Activated T-helper 1 cell treated with anti-CD3 and anti-CD28 coated beads, Interleukin-12 subunit alpha, Interleukin-12 subunit beta, Interleukin-2, Interleukin-4 antibody, amounts not matched to agents 30 ng/mL and 10 ng/mL and 1 ng/mL, durations not matched to agents 14 hours and 24 hours and 36 hours (primary cell): Measurements from ENCODE around the gene C5orf15. TPM values are rescaled to one million over a fixed set of nuclear protein-coding genes. Genes with fewer than 3 reads are reported as not detected.

Experiments used
- DNase-seq: peaks from one replicate; pipeline ENCODE4 v3.0.0; 2021; ENCODE audit warnings: low spot score
- H3K27ac Mint-ChIP-seq: one replicate; pipeline ENCODE4 v1.8.0; 2021; ENCODE audit warnings: mild to moderate bottlenecking, mixed read lengths
- H3K27me3 Mint-ChIP-seq: one replicate; pipeline ENCODE4 v1.8.0; 2022; ENCODE audit warnings: mild to moderate bottlenecking, moderate library complexity, mixed read lengths; ENCODE audit not compliant: insufficient read depth
- H3K36me3 Mint-ChIP-seq: one replicate; pipeline ENCODE4 v1.8.0; 2021; ENCODE audit warnings: low read depth, mixed read lengths
- H3K4me1 Mint-ChIP-seq: one replicate; pipeline ENCODE4 v1.8.0; 2021; ENCODE audit warnings: low read depth, mixed read lengths
- H3K4me3 Mint-ChIP-seq: one replicate; pipeline ENCODE4 v1.8.0; 2021; ENCODE audit warnings: mild to moderate bottlenecking, moderate library complexity, mixed read lengths
- H3K9me3 Mint-ChIP-seq: one replicate; pipeline ENCODE4 v1.8.0; 2021; ENCODE audit warnings: mixed read lengths
- intact Hi-C: fragments of 100-400 bp; cut with micrococcal nuclease; formaldehyde crosslinking; loops from one replicate; pipeline ENCODE4 v1.15.1; 2024
- total RNA-seq: library from RNA; stranded (reverse); gene quantifications from 2 replicates; pipeline ENCODE4 v1.2.3, GENCODE V29; 2022

C5orf15 gene
- total RNA-seq, 1 donor from 2014 or later: 50.0 TPM

GRCh38 chr5:133918731-133919130 lies 49.7 kb downstream of the C5orf15 start:
- no peaks in the 10 kb centered on the region for H3K9me3 Mint-ChIP-seq
- no peaks in the 10 kb centered on the region for H3K36me3 Mint-ChIP-seq
- DNase-seq: no peak
- peaks cover 2% of the 10 kb centered on the region for H3K27me3 Mint-ChIP-seq
- H3K4me3 Mint-ChIP-seq: no peak overlapping the region
- H3K4me1 Mint-ChIP-seq: peaks cover 21% of the 10 kb centered on the region
- intact Hi-C loops: loop anchor here (1.0 kb wide), 1 partner anchor 12 kb away; no protein-coding TSS in a partner anchor
- no peak overlapping the region for H3K27ac Mint-ChIP-seq

- Mint-ChIP-seq H3K9me3 (no peaks in the 10 kb centered on the region), H3K27ac (no peak overlapping the region), H3K4me1 (peaks cover 21% of the 10 kb centered on the region), H3K4me3 (no peak overlapping the region), H3K27me3 (peaks cover 2% of the 10 kb centered on the region), H3K36me3 (no peaks in the 10 kb centered on the region)
- intact Hi-C loops: no loop called here
- no peak for DNase-seq
Measured at GRCh38 chr5:133918316-133918715, 50.1 kb downstream of the C5orf15 start.

- Mint-ChIP-seq H3K27ac (no peak overlapping the region), H3K36me3 (no peaks in the 10 kb centered on the region), H3K4me1 (peaks cover 21% of the 10 kb centered on the region), H3K27me3 (peaks cover 2% of the 10 kb centered on the region), H3K9me3 (no peaks in the 10 kb centered on the region), H3K4me3 (no peak overlapping the region)
- intact Hi-C loops: no loop called here
- no peak for DNase-seq
Measured at GRCh38 chr5:133917785-133918184, 50.6 kb downstream of the C5orf15 start.

DNA sequence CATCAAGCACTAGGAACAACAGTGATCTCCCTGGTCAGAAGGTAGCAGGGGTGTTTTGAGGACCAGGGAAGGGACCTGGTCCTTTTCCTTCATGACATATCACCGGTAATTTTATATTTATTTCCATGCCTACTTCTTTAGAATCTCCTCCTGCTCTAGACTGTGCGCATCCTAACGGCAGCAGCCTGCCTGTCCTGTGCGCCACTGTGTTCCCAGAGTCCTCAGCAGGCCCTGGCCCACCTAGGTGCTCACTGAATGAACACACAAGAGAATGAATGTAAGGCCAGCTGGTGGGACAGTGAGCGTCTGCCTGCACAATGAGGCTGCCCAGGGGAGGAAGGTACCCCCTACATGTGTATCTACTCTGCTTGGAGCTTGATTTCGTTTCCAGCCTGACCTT lies 51.5 kb downstream of the C5orf15 start:
- Mint-ChIP-seq H3K4me3 (no peak overlapping the region), H3K9me3 (no peaks in the 10 kb centered on the region)

GRCh38 chr5:133916479-133916878 lies 51.9 kb downstream of the C5orf15 start:
- H3K4me3 Mint-ChIP-seq: no peak overlapping the region
- DNase-seq: no peak
- intact Hi-C loops: no loop called here
- H3K4me1 Mint-ChIP-seq: peaks cover 21% of the 10 kb centered on the region
- H3K36me3 Mint-ChIP-seq: no peaks in the 10 kb centered on the region
- no peak overlapping the region for H3K27ac Mint-ChIP-seq
- H3K27me3 Mint-ChIP-seq: peaks cover 2% of the 10 kb centered on the region
- no peaks in the 10 kb centered on the region for H3K9me3 Mint-ChIP-seq

More for the DNA sequence above, 51.5 kb downstream of the C5orf15 start:
- peaks cover 2% of the 10 kb centered on the region for H3K27me3 Mint-ChIP-seq
- DNase-seq: no peak
- intact Hi-C loops: no loop called here
- peaks cover 21% of the 10 kb centered on the region for H3K4me1 Mint-ChIP-seq
- no peaks in the 10 kb centered on the region for H3K36me3 Mint-ChIP-seq
- no peak overlapping the region for H3K27ac Mint-ChIP-seq

- no peaks in the 10 kb centered on the region for H3K9me3 Mint-ChIP-seq
- no peaks in the 10 kb centered on the region for H3K36me3 Mint-ChIP-seq
- H3K4me3 Mint-ChIP-seq: no peak overlapping the region
- no peaks in the 10 kb centered on the region for H3K27me3 Mint-ChIP-seq
- intact Hi-C loops: no loop called here
- peaks cover 3% of the 10 kb centered on the region for H3K4me1 Mint-ChIP-seq
- no peak overlapping the region for H3K27ac Mint-ChIP-seq
- no peak for DNase-seq
Measured at GRCh38 chr5:133914434-133914833, 54.0 kb downstream of the C5orf15 start.

DNA sequence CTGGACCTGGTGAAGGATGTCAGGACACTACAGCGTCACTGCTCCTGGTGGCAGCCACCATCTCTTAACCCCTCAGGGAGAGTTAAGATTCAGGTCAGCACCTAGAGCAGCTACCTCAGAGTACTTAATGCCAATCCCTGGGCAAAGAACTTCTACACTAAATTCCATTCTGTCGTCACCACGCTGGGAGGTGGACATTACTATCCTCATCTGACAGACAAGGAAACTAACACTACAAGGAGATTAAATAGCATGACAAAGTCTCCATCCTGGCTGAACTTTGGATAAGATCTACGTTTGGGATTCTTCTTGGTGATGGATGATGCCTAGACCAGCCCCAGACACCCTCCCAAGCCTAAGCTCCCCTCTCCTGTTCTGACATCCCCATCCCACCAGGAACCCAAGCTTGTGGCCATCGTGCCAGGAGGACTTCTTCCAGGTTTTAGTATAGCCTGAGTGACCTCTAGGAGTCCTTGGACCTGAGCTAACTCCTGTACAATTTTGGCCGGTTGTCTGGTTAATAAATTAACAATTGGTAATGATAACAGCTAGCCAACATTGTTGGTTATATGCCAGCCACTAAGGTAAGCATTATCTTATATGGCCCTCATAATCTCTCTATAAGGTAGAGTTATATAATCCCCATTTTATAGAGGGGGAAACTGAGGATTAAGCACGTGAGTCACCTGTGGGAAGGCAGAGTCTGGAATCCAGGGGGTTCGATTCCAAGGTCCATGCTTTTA lies 54.8 kb downstream of the C5orf15 start:
- intact Hi-C loops: no loop called here
- Mint-ChIP-seq H3K4me3 (no peak overlapping the region), H3K27me3 (peaks cover 2% of the 10 kb centered on the region), H3K36me3 (no peaks in the 10 kb centered on the region), H3K27ac (no peak overlapping the region), H3K4me1 (no peaks in the 10 kb centered on the region), H3K9me3 (no peaks in the 10 kb centered on the region)
- DNase-seq: no peak

DNA sequence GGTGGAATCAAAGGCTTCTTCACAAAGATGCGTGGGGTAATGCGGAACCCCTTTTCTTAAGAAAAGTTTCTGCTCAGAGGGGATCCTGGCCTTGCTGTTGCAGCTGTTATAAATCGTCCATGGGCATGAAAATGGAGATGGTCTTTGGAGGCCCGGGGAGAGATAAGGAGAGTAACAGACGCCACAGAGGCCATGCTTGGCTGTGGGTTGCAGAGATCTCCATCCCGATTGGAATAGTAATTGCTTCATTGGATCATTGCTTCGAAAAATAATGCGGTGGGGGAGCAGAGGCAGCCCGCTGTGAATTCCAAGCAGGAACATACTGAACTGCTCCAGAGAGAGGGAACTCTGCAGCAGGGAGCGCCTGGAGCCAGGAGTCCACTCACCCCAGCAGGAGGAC lies 55.5 kb downstream of the C5orf15 start:
- H3K4me1 Mint-ChIP-seq: no peaks in the 10 kb centered on the region

DNA sequence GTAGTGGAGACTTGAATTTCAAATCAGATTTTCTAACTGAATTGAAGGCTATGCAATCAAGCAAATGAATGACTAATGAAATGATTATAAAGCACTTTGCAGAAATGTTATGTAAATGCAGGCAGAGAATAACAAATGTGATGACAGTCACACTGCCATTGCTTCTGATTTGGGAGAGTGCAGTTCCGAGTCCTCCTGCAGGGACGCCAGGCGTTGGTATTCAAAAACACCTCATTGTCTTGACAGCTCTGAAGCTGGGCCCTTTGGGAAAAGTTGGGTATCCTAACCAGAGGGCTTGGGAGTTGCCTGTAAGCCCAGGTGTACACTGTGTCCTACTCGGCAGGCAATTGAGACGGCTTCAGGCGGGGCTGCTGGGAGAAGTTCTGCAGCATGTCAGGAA lies 57.9 kb downstream of the C5orf15 start:
- H3K4me1 Mint-ChIP-seq: no peaks in the 10 kb centered on the region

More for the DNA sequence above, 55.5 kb downstream of the C5orf15 start:
- intact Hi-C loops: no loop called here
- Mint-ChIP-seq H3K9me3 (no peaks in the 10 kb centered on the region), H3K36me3 (no peaks in the 10 kb centered on the region), H3K27ac (no peak overlapping the region), H3K27me3 (peaks cover 2% of the 10 kb centered on the region), H3K4me3 (no peak overlapping the region)
- DNase-seq: no peak

GRCh38 chr5:133909603-133910002 lies 58.8 kb downstream of the C5orf15 start:
- Mint-ChIP-seq H3K36me3 (no peaks in the 10 kb centered on the region), H3K4me3 (no peak overlapping the region), H3K4me1 (no peaks in the 10 kb centered on the region), H3K27ac (peak overlapping the region; percentile 10), H3K27me3 (peaks cover 2% of the 10 kb centered on the region), H3K9me3 (no peaks in the 10 kb centered on the region)
- no peak for DNase-seq
- intact Hi-C loops: no loop called here

More for the DNA sequence above, 57.9 kb downstream of the C5orf15 start:
- Mint-ChIP-seq H3K27ac (no peak overlapping the region), H3K36me3 (no peaks in the 10 kb centered on the region), H3K4me3 (no peak overlapping the region), H3K27me3 (peaks cover 2% of the 10 kb centered on the region), H3K9me3 (no peaks in the 10 kb centered on the region)
- DNase-seq: no peak
- intact Hi-C loops: no loop called here

DNA sequence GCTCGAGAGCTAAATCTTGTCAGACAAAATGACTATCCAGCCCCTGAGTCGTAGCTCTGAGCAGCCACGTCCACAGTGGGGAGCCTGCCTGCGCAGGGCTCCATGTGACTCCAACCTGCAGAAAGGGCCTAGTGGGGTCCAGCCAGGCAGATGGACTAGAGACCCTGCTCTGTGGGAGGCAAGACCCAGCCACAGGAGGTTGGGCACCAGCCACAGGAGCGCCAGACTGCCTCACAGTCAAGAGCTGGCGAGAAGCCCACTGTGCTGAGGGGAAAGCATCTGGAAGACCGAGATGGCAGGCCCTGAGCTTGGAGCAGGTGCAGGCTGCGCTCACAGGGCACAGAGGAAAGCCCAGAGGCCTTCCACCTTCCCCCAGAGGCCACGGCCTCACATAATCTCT lies 61.4 kb downstream of the C5orf15 start:
- intact Hi-C loops: no loop called here
- H3K27ac Mint-ChIP-seq: no peak overlapping the region
- no peaks in the 10 kb centered on the region for H3K9me3 Mint-ChIP-seq

DNA sequence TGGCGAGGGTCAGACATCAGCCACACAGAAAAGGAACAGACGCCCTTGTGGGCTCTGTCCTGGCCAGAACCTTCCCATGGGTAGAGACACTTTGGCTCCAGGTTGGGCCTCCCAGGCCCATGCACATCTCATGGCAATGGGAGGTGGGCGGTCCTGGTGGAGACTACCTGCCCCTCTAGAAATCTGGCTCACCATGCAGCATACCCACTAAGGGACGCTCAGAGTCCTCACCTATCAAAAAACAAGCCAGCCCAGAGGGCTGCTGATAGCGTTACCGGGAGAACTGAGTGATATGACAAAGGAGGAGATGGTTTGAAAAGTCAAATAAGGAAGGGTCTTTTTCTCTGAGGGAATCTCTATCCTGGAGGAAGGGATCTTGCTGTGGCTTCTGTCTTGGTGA lies 62.1 kb downstream of the C5orf15 start:
- intact Hi-C loops: no loop called here
- Mint-ChIP-seq H3K27me3 (peaks cover 2% of the 10 kb centered on the region), H3K36me3 (no peaks in the 10 kb centered on the region), H3K4me1 (no peaks in the 10 kb centered on the region), H3K27ac (no peak overlapping the region), H3K9me3 (no peaks in the 10 kb centered on the region), H3K4me3 (no peak overlapping the region)
- no peak for DNase-seq

More for the DNA sequence above, 61.4 kb downstream of the C5orf15 start:
- Mint-ChIP-seq H3K27me3 (peaks cover 2% of the 10 kb centered on the region), H3K36me3 (no peaks in the 10 kb centered on the region), H3K4me1 (no peaks in the 10 kb centered on the region), H3K4me3 (no peak overlapping the region)
- no peak for DNase-seq
